Kidney capillary endothelial cell (primary cell): ENCODE results near the gene TOX3.

ENCODE experiments used
- DNase-seq: peaks from one replicate; pipeline ENCODE4 v3.0.0-alpha.2; 2018; ENCODE audit warnings: low spot score

The TOX3 gene

DNA sequence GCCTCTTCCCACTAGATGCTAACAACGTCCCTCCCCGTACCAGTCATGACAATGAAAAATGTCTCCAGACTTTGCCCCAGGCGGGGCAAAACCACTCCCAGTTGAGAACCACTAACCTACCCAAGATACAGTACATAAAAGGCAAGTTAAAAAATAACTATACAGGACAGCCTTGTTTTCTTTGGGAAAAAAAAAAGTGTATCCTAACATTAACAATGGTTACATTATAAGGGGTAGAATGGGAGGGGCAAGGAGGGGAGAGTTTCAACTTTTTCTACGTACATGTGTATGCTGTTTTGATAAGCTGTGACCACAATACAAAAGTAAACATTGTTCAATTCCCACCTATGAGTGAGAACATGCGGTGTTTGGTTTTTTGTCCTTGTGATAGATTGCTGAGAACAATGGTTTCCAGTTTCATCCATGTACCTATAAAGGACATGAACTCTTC is 94.9 kb downstream of the TOX3 start:
- DNase-seq: no peak

DNA sequence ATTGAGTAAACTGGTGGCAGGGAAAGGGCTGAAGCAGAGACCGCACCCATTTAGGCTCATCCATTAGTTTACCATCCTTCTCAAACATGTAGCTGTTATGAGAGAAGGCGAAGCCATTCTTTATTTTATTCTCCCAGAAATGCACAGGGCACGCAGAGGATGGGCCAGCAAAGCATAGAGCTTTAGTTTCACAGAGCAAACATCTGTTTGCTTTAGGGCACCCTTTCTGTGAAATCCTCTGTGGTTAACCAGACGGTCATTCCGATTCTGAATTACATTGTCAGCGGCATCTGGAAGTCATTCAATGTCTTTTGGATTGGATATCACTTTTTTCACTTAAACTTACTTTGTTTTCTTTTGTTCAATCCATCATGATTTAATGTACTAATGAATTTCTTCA is 96.0 kb downstream of the TOX3 start:
- DNase-seq: no peak

DNA sequence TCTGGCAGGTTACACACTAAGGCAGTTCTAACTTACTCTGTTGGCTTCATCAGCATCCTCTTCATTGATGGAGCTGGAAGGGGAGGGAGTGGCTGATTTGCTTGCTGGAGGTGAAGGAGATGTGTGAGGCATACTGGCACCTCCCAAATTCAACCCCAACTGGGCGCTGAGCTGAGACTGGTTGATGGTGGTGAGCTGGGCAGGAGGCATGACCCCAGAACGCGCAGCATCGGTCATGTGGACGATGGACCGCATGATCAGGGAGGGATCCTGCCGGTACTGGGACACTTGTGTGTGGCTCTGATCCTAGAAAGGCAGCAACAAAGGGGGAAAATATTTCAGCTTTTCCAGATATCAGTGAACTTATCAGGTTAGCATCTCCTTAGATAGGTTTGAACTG is 96.7 kb downstream of the TOX3 start:
- DNase-seq: no peak

- DNase-seq: no peak
Measured at GRCh38 chr16:52446080-52446479, 100.9 kb downstream of the TOX3 start.

GRCh38 chr16:52441886-52442285 is 105.1 kb downstream of the TOX3 start:
- no peak for DNase-seq

DNA sequence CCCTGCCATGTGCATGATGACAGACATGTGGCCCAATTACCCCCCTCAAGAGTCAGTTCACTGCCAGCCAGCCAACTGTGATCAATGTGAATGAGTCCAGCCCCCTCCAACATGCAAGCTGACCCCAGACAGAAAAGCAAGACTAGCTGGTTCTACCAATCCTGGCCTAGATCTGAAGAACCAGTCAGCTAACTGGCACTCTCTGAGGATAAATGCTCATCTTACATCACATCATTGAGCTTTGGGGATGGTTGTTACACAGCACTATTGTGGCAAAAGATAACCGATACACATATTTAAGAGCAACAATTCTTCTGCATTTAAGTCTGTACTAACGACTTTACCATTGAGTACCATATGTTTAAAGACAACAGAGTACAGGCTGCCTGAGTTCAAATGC is 106.7 kb downstream of the TOX3 start:
- DNase-seq: no peak

DNA sequence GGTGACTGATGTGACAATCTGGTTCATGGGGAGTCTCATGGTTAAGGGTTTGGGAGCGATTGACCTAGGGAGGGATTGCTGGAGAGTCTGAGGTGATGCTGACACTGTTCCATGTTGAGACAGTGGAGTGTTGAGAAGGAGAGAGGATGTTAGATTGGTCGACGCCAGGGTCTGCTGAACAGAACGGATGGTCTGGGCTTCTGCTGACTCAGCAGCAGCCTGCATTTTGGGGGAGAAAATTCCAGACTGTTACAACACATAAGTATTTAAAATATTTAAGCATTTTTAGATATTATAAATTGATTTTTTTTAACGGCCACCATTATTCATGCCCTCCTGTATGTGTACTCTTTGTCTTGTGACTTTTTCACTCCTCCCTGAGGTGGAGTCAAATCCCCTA is 107.2 kb downstream of the TOX3 start:
- no peak for DNase-seq

GRCh38 chr16:52439171-52439701 is 107.7 kb downstream of the TOX3 start:
- no peak for DNase-seq

- no peak for DNase-seq
Measured at GRCh38 chr16:52437277-52437670, 109.7 kb downstream of the TOX3 start.

- DNase-seq: no peak
Measured at GRCh38 chr16:52436339-52437276, 110.3 kb downstream of the TOX3 start.

- no peak for DNase-seq
Measured at GRCh38 chr16:52434224-52434623, 112.7 kb downstream of the TOX3 start.

GRCh38 chr16:52433643-52434042 is 113.3 kb downstream of the TOX3 start:
- no peak for DNase-seq

GRCh38 chr16:52424591-52424990 is 122.4 kb downstream of the TOX3 start:
- DNase-seq: no peak

- no peak for DNase-seq
Measured at GRCh38 chr16:52422307-52422706, 124.6 kb downstream of the TOX3 start.

- DNase-seq: no peak
Measured at GRCh38 chr16:52418201-52418600, 128.7 kb downstream of the TOX3 start.

- DNase-seq: no peak
Measured at GRCh38 chr16:52416888-52417287, 130.1 kb downstream of the TOX3 start.

- DNase-seq: no peak
Measured at GRCh38 chr16:52411011-52411410, 135.9 kb downstream of the TOX3 start.

GRCh38 chr16:52408191-52408845 is 138.6 kb downstream of the TOX3 start:
- DNase-seq: no peak

DNA sequence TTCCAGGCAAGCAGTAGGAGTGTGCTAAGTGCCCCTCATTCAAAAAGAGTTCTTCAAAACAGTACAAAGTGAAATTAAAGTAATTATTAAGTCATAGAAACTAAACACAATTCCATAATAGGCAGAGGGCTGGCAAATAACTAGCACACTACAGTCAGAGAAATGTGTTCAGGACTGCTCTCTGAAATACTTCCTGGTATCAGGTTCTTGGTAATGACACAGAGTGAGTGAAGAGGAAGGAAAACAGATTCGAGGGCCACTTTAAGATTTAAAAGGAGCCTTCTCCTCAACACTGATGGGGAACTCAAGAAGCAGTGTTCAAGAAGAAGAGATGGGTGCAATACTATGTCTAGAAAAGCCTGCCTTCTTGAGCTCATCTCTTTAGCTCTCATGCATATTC is 139.2 kb downstream of the TOX3 start:
- no peak for DNase-seq

- no peak for DNase-seq
Measured at GRCh38 chr16:52405441-52405840, 141.5 kb downstream of the TOX3 start.

DNA sequence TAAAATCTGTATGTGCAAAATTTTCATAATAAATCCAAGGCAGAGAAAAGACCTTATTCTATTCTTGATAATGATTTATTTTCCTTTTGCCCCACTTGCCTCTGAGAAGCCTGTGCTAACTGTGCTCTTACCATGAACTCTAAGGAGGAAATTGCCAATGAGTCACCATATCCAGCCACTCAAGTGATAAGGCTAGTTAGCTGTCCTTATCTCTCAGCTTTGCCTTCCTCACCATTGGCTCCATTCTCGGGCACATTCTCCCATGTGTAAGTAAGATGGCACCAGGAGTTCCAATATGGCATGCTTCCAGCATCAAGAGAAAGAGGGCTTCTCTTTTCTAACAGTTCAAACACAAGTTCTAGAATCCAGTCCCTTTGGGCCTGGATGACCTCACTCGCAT is 142.4 kb downstream of the TOX3 start:
- no peak for DNase-seq

- DNase-seq: no peak
Measured at GRCh38 chr16:52399116-52399515, 147.8 kb downstream of the TOX3 start.

GRCh38 chr16:52398491-52398960 is 148.4 kb downstream of the TOX3 start:
- no peak for DNase-seq
